ENCODE data around the gene ANGPTL1. TPM values are rescaled to one million over a fixed set of nuclear protein-coding genes. Genes with fewer than 3 reads are reported as not detected.
"Not testable (repeated sequence)": the region's sequence is repeated elsewhere in the genome, so short reads cannot be mapped to it uniquely, and the experiment has no call there.

Gene ANGPTL1
- total RNA-seq, 1 donor from 2014 or later: 9.3 TPM

- DNase-seq (no peak), ATAC-seq (no peak)
- H3K27ac ChIP-seq: peak overlapping the region; percentile 51
- peak overlapping the region; percentile 31 for H3K4me3 ChIP-seq
- peaks cover 7% of the 10 kb centered on the region for H3K4me1 ChIP-seq
- no peaks in the 10 kb centered on the region for H3K9me3 ChIP-seq
- no peaks in the 10 kb centered on the region for H3K27me3 ChIP-seq
- TF ChIP-seq, protein P1, sequence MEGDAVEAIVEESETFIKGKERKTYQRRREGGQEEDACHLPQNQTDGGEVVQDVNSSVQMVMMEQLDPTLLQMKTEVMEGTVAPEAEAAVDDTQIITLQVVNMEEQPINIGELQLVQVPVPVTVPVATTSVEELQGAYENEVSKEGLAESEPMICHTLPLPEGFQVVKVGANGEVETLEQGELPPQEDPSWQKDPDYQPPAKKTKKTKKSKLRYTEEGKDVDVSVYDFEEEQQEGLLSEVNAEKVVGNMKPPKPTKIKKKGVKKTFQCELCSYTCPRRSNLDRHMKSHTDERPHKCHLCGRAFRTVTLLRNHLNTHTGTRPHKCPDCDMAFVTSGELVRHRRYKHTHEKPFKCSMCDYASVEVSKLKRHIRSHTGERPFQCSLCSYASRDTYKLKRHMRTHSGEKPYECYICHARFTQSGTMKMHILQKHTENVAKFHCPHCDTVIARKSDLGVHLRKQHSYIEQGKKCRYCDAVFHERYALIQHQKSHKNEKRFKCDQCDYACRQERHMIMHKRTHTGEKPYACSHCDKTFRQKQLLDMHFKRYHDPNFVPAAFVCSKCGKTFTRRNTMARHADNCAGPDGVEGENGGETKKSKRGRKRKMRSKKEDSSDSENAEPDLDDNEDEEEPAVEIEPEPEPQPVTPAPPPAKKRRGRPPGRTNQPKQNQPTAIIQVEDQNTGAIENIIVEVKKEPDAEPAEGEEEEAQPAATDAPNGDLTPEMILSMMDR (IDR thresholded peaks at IDR 0.05): no peak
- no peaks in the 10 kb centered on the region for H3K36me3 ChIP-seq
- intact Hi-C loops (cut with DNase I): no loop called here
Observed at GRCh38 chr1:178867670-178868069, 3.2 kb downstream of the ANGPTL1 start.

- no peak for ATAC-seq
- intact Hi-C loops (cut with DNase I): no loop called here
- DNase-seq: no peak
- no peaks in the 10 kb centered on the region for H3K9me3 ChIP-seq
- no peak overlapping the region for H3K27ac ChIP-seq
- TF ChIP-seq, protein P1 (IDR thresholded peaks at IDR 0.05): no peak
- H3K27me3 ChIP-seq: no peaks in the 10 kb centered on the region
- H3K4me1 ChIP-seq: no peaks in the 10 kb centered on the region
- no peaks in the 10 kb centered on the region for H3K36me3 ChIP-seq
- no peak overlapping the region for H3K4me3 ChIP-seq
Observed at GRCh38 chr1:178864326-178864725, 6.6 kb downstream of the ANGPTL1 start.

DNA sequence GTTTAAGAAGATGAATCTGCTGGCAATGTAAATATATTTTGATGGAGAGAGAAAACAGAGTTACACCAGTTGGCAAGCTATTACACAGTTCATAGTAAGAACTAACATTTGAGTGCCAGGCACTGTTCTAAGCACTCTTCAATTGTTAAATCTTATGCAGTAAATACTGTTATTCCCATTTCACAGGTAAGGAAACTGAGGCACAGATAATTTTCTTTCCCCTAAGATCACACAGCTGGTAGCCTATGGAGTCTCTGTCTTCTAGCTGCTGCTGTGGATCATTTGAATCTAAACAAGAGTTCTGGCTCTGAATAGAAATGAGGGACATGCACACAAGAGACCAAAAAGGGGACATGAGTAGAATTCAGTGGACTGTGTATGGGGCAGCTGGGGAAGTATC, 8.0 kb downstream of the ANGPTL1 start:
- ATAC-seq (no peak), DNase-seq (no peak)
- Histone ChIP-seq H3K36me3 (no peaks in the 10 kb centered on the region), H3K4me3 (no peak overlapping the region), H3K27ac (no peak overlapping the region), H3K27me3 (no peaks in the 10 kb centered on the region), H3K9me3 (no peaks in the 10 kb centered on the region), H3K4me1 (no peaks in the 10 kb centered on the region)
- intact Hi-C loops (cut with DNase I): no loop called here
- TF ChIP-seq, protein P1 (IDR thresholded peaks at IDR 0.05): no peak

DNA sequence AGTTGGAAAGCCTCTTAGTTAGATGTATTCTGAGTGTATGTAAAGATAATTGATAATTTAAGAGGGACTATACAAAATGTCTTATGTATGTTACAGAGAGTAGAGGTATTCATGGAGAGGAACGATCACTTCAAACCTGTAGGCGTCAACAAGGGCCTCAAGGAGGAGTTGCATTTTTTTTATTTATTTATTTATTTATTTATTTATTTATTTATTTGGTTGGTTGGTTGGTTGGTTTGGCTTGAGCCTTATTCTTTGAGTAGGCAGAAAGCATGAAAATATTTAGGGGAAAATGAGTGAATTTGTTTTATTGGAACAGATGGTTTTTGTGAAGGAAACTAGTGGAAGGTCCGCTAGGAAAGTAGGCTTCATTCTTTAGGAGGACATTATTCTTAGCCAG, 8.5 kb downstream of the ANGPTL1 start:
- DNase-seq (no peak), ATAC-seq (no peak)
- Histone ChIP-seq H3K27me3 (no peaks in the 10 kb centered on the region), H3K9me3 (no peaks in the 10 kb centered on the region), H3K4me1 (no peaks in the 10 kb centered on the region), H3K27ac (no peak overlapping the region), H3K36me3 (no peaks in the 10 kb centered on the region), H3K4me3 (no peak overlapping the region)
- TF ChIP-seq, protein P1 (IDR thresholded peaks at IDR 0.05): no peak
- intact Hi-C loops (cut with DNase I): no loop called here

- intact Hi-C loops (cut with DNase I): no loop called here
- Histone ChIP-seq H3K4me3 (no peak overlapping the region), H3K4me1 (no peaks in the 10 kb centered on the region), H3K36me3 (no peaks in the 10 kb centered on the region), H3K27me3 (no peaks in the 10 kb centered on the region), H3K9me3 (no peaks in the 10 kb centered on the region), H3K27ac (no peak overlapping the region)
- no peak for ATAC-seq
- DNase-seq: no peak
- TF ChIP-seq, protein P1 (IDR thresholded peaks at IDR 0.05): no peak
Observed at GRCh38 chr1:178857126-178857525, 13.8 kb downstream of the ANGPTL1 start.

- H3K27ac ChIP-seq: no peak overlapping the region
- H3K9me3 ChIP-seq: no peaks in the 10 kb centered on the region
- H3K4me1 ChIP-seq: no peaks in the 10 kb centered on the region
- H3K27me3 ChIP-seq: no peaks in the 10 kb centered on the region
- intact Hi-C loops (cut with DNase I): no loop called here
- ATAC-seq: no peak
- TF ChIP-seq, protein P1 (IDR thresholded peaks at IDR 0.05): no peak
- no peak overlapping the region for H3K4me3 ChIP-seq
- H3K36me3 ChIP-seq: no peaks in the 10 kb centered on the region
- no peak for DNase-seq
Observed at GRCh38 chr1:178849918-178850317, 21.0 kb downstream of the ANGPTL1 start.

DNA sequence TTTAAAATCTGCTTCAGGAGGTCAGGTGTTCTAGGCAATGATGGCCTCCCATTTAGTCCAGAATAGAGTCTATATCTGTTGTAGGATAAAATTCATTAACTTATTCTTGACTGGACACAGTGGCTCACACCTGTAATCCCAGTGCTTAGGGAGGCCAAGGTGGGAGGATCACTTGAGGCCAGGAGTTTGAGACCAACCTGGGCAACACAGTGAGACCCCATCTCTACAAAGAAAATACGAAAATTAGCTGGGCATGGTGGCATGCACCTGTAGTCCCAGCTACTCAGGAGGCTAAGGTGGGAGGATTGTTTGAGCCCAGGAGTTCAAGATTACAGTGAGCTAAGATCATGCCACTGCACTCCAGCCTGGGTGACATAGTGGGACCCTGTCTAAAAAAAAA, 23.0 kb downstream of the ANGPTL1 start:
- H3K27me3 ChIP-seq; H3K4me3 ChIP-seq; H3K9me3 ChIP-seq; H3K4me1 ChIP-seq; DNase-seq; H3K36me3 ChIP-seq; intact Hi-C loops (cut with DNase I); H3K27ac ChIP-seq; ATAC-seq: not testable (repeated sequence)

All from upper lobe of right lung (tissue), 1 donor.